LHCN-M2 (cell line): Measurements from ENCODE around the gene ARL3. TPM values are rescaled to one million over a fixed set of nuclear protein-coding genes. Genes with fewer than 3 reads are reported as not detected.

Experiments used
- total RNA-seq: library from RNA; depleted of rRNA; stranded (reverse); fragments of >200 nt; gene quantifications from 2 replicates; pipeline ENCODE4 v1.2.3, GENCODE V29; 2014; rRNA removed

Gene ARL3
- total RNA-seq, 1 experiment from 2014 or later = 10.3 TPM

Other genes starting within 250 kb of the ARL3 start
- gene ACTR1A, start 211.7 kb downstream of the ARL3 start, total RNA-seq = 139 and 159 TPM in 2 replicates
- gene SUFU, start 210.4 kb downstream of the ARL3 start, total RNA-seq = 4.0 and 4.3 TPM in 2 replicates
- gene TRIM8, start 69.9 kb downstream of the ARL3 start, total RNA-seq = 135 and 136 TPM in 2 replicates
- gene SFXN2, start 239 bp upstream of the ARL3 start, total RNA-seq = 2.2 and 3.4 TPM in 2 replicates
- gene WBP1L, start 29.6 kb upstream of the ARL3 start, total RNA-seq = 34.4 and 56.8 TPM in 2 replicates
- not detected in 2 replicates for gene CYP17A1, start 123.0 kb upstream of the ARL3 start, total RNA-seq
- 23.4 and 31.3 TPM in 2 replicates for gene BORCS7, start 139.9 kb upstream of the ARL3 start, total RNA-seq
- 7.7 and 9.3 TPM in 2 replicates for gene AS3MT, start 155.1 kb upstream of the ARL3 start, total RNA-seq
- gene CNNM2, start 203.9 kb upstream of the ARL3 start, total RNA-seq = 5.3 and 5.5 TPM in 2 replicates